Fibroblast of upper back skin (primary cell): ENCODE results near the gene PRTFDC1.
"Not testable (repeated sequence)": the region's sequence is repeated elsewhere in the genome, so short reads cannot be mapped to it uniquely, and the experiment has no call there.

Source experiments
- DNase-seq: peaks from one replicate; pipeline ENCODE4 v3.0.0-alpha.2; 2013

The PRTFDC1 gene

GRCh38 chr10:24929056-24929544, 23.3 kb downstream of the PRTFDC1 start:
- peak; percentile 94 for DNase-seq

- no peak for DNase-seq
Observed at GRCh38 chr10:24928163-24928562, 24.2 kb downstream of the PRTFDC1 start.

- no peak for DNase-seq
Observed at GRCh38 chr10:24926557-24926956, 25.8 kb downstream of the PRTFDC1 start.

GRCh38 chr10:24925799-24926198, 26.6 kb downstream of the PRTFDC1 start:
- no peak for DNase-seq

GRCh38 chr10:24924483-24924882, 27.9 kb downstream of the PRTFDC1 start:
- not testable (repeated sequence) for DNase-seq

GRCh38 chr10:24922222-24922868, 30.1 kb downstream of the PRTFDC1 start:
- not testable (repeated sequence) for DNase-seq

GRCh38 chr10:24920907-24921881, 31.2 kb downstream of the PRTFDC1 start:
- peak; percentile 95 for DNase-seq

GRCh38 chr10:24920192-24920591, 32.2 kb downstream of the PRTFDC1 start:
- DNase-seq, result not testable (repeated sequence)

GRCh38 chr10:24919629-24920028, 32.8 kb downstream of the PRTFDC1 start:
- DNase-seq, result not testable (repeated sequence)

- DNase-seq, result no peak
Observed at GRCh38 chr10:24917979-24918378, 34.4 kb downstream of the PRTFDC1 start.

- DNase-seq, result no peak
Observed at GRCh38 chr10:24917493-24917892, 34.9 kb downstream of the PRTFDC1 start.

GRCh38 chr10:24916365-24916764, 36.0 kb downstream of the PRTFDC1 start:
- no peak for DNase-seq

- DNase-seq, result no peak
Observed at GRCh38 chr10:24915304-24915703, 37.1 kb downstream of the PRTFDC1 start.

- no peak for DNase-seq
Observed at GRCh38 chr10:24914148-24914547, 38.3 kb downstream of the PRTFDC1 start.

GRCh38 chr10:24912215-24912614, 40.2 kb downstream of the PRTFDC1 start:
- peak; percentile 19 for DNase-seq

GRCh38 chr10:24911029-24911428, 41.4 kb downstream of the PRTFDC1 start:
- DNase-seq, result no peak

- DNase-seq, result no peak
Observed at GRCh38 chr10:24910574-24910973, 41.8 kb downstream of the PRTFDC1 start.

- peak; percentile 64 for DNase-seq
Observed at GRCh38 chr10:24908793-24909423, 43.5 kb downstream of the PRTFDC1 start.

- no peak for DNase-seq
Observed at GRCh38 chr10:24907956-24908355, 44.5 kb downstream of the PRTFDC1 start.

- DNase-seq, result no peak
Observed at GRCh38 chr10:24906372-24906771, 46.0 kb downstream of the PRTFDC1 start.

GRCh38 chr10:24904824-24905223, 47.6 kb downstream of the PRTFDC1 start:
- DNase-seq, result no peak

GRCh38 chr10:24902400-24902728, 50.0 kb downstream of the PRTFDC1 start:
- DNase-seq, result no peak

GRCh38 chr10:24901686-24902399, 50.6 kb downstream of the PRTFDC1 start:
- DNase-seq, result peak; percentile 98
